Astrocyte (in vitro differentiated cells and primary cell): Measurements from ENCODE around the gene TMEM184C.

Experiments
- EZH2 ChIP-seq: IDR thresholded peaks from 2 replicates; pipeline ENCODE4 v1.6.1; 2012; ENCODE audit warnings: mild to moderate bottlenecking, low read length, inconsistent platforms; ENCODE audit not compliant: insufficient read depth
- TF ChIP-seq, protein P1 (sequence below): IDR thresholded peaks from 2 replicates; pipeline ENCODE4 v1.5.1; 2011; ENCODE audit warnings: low read depth, mild to moderate bottlenecking, inconsistent platforms, low read length, moderate library complexity; ENCODE audit not compliant: insufficient read depth

GRCh38 chr4:147589586-147589985 is 27.6 kb upstream of the TMEM184C start:
- no peak for TF ChIP-seq EZH2
- TF ChIP-seq, protein P1, sequence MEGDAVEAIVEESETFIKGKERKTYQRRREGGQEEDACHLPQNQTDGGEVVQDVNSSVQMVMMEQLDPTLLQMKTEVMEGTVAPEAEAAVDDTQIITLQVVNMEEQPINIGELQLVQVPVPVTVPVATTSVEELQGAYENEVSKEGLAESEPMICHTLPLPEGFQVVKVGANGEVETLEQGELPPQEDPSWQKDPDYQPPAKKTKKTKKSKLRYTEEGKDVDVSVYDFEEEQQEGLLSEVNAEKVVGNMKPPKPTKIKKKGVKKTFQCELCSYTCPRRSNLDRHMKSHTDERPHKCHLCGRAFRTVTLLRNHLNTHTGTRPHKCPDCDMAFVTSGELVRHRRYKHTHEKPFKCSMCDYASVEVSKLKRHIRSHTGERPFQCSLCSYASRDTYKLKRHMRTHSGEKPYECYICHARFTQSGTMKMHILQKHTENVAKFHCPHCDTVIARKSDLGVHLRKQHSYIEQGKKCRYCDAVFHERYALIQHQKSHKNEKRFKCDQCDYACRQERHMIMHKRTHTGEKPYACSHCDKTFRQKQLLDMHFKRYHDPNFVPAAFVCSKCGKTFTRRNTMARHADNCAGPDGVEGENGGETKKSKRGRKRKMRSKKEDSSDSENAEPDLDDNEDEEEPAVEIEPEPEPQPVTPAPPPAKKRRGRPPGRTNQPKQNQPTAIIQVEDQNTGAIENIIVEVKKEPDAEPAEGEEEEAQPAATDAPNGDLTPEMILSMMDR, result no peak
